ENCODE results near the gene ASPHD2. TPM values are rescaled to one million over a fixed set of nuclear protein-coding genes. Genes with fewer than 3 reads are reported as not detected.
A peak's percentile ranks its signal among the peaks of the same experiment; 100 is the strongest.
"Not testable (repeated sequence)": the region's sequence is repeated elsewhere in the genome, so short reads cannot be mapped to it uniquely, and the experiment has no call there.

ASPHD2 gene
- total RNA-seq, 2 donors from 2014 or later = 13.2 to 20.2 TPM

DNA sequence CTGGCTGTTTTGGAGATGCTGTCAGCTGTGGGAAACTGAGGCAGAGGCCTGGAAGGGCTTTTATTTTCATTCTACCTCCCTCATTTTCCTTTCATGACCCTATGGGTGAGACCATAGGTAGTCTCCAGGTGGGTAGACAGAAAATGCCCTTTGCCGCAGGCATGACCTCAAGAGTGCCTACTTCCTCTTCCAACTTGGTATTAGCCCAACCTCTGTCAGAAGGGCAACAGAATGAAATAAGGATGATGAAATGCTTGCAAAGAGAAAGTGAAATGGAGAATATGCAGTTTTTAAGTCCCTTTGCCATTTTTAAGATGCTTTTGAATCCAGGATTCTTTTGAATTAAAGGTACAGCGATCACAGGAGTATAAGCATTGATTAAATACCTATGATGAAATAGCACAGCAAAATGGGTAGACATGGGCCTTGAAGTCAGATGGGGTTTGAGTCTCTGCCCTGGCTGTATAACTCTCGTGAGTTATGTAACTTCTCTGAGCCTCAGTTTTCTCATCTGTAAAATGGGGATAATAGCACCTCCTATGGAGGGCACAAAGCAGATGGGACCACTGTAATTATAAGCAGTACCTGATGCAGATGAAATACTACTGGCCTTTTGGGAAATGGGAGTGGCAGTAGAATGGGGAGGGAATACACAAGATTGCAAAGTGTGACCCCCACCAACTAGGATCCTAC, 3.7 kb downstream of the ASPHD2 start:
- Mint-ChIP-seq H3K27ac (no peak overlapping the region), H3K27me3 (no peaks in the 10 kb centered on the region), H3K4me1 (peaks cover 32% of the 10 kb centered on the region), H3K4me3 (peak overlapping the region; percentile 91), H3K36me3 (ENCODE audit: low read depth) (peaks cover 69% of the 10 kb centered on the region), H3K9me3 (no peaks in the 10 kb centered on the region)
- ATAC-seq (replicated peaks) = no peak

DNA sequence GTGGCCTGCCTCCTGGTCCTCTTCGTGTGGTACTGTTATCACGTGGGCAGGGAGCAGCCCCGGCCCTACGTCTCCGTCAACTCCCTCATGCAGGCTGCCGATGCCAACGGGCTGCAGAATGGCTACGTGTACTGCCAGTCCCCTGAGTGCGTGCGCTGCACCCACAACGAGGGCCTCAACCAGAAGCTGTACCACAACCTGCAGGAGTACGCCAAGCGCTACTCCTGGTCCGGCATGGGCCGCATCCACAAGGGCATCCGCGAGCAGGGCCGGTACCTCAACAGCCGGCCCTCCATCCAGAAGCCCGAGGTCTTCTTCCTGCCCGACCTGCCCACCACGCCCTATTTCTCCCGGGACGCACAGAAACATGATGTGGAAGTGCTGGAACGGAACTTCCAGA, 4.7 kb downstream of the ASPHD2 start:
- Mint-ChIP-seq H3K9me3 (no peaks in the 10 kb centered on the region), H3K4me1 (peaks cover 32% of the 10 kb centered on the region), H3K27ac (no peak overlapping the region), H3K36me3 (ENCODE audit: low read depth) (peaks cover 69% of the 10 kb centered on the region), H3K4me3 (no peak overlapping the region), H3K27me3 (no peaks in the 10 kb centered on the region)
- no peak for ATAC-seq (replicated peaks)

DNA sequence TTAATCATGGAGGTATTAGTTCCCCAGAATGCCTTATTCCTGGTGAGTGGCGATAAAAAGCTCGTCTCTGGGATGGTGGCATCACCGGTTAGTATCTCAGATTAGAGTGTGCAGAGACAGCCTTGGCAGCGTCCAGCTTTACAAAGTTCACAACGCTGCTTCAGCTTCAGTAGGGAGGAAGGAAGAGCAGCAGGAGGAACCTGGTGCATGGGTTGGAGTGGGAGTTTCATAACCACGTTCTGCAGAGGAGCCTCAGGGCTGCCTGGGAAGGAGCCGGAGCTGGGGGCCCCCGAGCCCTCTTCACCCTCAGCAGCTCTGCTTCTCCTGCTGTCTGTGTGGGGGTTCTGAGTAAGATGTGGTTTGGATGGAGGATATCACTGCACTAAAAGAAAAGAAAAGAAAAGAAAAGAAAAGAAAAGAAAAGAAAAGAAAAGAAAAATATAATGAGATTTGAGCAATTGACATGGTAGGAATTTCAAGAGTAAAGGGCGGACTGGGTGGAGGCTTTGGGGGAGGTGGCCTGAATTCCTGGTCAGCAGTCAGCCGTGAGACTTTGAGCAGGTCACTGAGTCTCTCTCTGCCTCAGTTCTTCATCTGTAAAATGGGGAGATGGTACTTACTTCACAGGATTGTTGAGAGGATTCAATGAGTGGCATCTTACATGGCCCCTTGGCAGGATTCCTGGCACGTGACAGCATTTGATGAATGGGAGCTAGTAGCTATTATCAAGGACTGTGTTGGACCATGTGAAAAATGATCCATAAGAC, 6.5 kb downstream of the ASPHD2 start:
- Mint-ChIP-seq H3K27me3 (no peaks in the 10 kb centered on the region), H3K4me3 (peak overlapping the region; percentile 36), H3K4me1 (peaks cover 27% of the 10 kb centered on the region), H3K9me3 (no peaks in the 10 kb centered on the region), H3K36me3 (ENCODE audit: low read depth) (peaks cover 62% of the 10 kb centered on the region), H3K27ac (no peak overlapping the region)
- no peak for ATAC-seq (replicated peaks)

DNA sequence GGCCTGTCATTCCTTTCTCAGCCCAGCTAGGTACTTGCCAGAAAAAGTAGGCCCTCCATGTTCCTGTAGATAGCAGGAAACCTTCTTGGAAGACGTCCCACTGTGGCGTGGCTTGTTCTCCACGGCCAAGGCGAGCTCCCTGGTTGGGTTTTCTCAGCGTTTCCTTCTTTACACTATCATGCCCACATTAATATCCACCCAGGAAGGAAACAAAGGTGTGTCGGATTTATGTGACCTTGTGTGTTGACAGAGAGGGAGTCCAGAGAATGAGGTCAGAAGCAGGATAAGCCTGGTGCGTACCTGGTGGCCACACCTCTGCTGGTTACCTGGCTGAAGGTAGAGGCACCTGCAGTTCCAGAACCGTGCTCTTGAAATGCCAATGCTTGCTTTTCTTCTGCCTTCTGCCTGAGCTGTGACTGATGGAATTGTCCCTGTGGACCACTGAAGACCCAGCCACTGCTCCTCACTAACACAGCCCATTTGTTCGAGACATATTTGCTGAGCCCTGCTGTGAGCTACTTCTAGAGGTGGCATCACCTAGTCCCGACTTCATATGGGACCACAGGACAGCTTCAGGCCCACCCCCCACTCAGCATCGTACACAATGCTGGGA, 7.9 kb downstream of the ASPHD2 start:
- no peak for ATAC-seq (replicated peaks)
- Mint-ChIP-seq H3K36me3 (ENCODE audit: low read depth) (peaks cover 55% of the 10 kb centered on the region), H3K9me3 (no peaks in the 10 kb centered on the region), H3K4me3 (no peak overlapping the region), H3K27me3 (no peaks in the 10 kb centered on the region), H3K27ac (no peak overlapping the region), H3K4me1 (peaks cover 25% of the 10 kb centered on the region)

GRCh38 chr22:26437694-26438392, 8.8 kb downstream of the ASPHD2 start:
- Mint-ChIP-seq H3K4me3 (no peak overlapping the region), H3K4me1 (peaks cover 25% of the 10 kb centered on the region), H3K9me3 (no peaks in the 10 kb centered on the region), H3K36me3 (ENCODE audit: low read depth) (peaks cover 59% of the 10 kb centered on the region), H3K27me3 (no peaks in the 10 kb centered on the region), H3K27ac (no peak overlapping the region)
- no peak for ATAC-seq (replicated peaks)

DNA sequence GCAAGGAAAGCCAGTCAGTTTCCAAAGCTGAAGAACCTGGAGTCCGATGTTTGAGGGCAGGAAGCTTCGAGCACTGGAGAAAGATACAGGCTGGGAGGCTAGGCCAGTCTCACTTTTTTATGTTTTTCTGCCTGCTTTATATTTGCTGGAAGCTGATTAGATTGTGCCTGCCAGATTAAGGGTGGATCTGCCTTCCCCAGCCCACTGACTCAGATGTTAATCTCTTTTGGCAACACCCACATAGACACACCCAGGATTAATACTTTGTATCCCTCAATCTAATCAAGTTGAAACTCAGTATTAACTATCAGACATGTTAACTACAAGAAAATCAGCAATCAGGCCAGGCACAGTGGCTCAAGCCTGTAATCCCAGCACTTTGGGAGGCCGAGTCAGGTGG, 9.7 kb downstream of the ASPHD2 start:
- Mint-ChIP-seq H3K36me3 (ENCODE audit: low read depth) (peaks cover 59% of the 10 kb centered on the region), H3K4me1 (peaks cover 25% of the 10 kb centered on the region)
- ATAC-seq (replicated peaks); H3K27me3 Mint-ChIP-seq; H3K9me3 Mint-ChIP-seq; H3K4me3 Mint-ChIP-seq; H3K27ac Mint-ChIP-seq: not testable (repeated sequence)

DNA sequence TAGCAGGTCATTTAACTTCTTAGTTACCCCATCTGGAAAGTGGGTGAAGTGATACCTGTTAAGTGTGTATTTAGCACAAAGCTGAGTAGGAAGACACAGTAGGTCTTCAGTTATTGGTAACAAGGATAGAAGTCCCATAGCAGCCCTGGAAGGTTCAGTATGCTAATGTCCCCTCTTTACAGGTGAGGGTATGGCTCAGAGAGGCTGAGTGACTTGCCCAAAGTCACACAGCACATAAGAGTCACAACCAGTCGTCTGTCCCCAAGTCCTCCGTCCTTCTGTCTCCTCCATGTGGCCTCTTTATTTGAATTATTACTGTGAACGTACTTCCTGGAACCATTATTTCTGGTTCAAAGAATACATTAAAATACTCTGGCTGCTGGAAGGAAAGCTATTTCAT, 10.5 kb downstream of the ASPHD2 start:
- Mint-ChIP-seq H3K36me3 (ENCODE audit: low read depth) (peaks cover 57% of the 10 kb centered on the region), H3K27ac (no peak overlapping the region), H3K4me1 (peaks cover 25% of the 10 kb centered on the region), H3K4me3 (no peak overlapping the region), H3K27me3 (no peaks in the 10 kb centered on the region), H3K9me3 (no peaks in the 10 kb centered on the region)
- no peak for ATAC-seq (replicated peaks)

- no peak for ATAC-seq (replicated peaks)
- peaks cover 35% of the 10 kb centered on the region for H3K36me3 Mint-ChIP-seq (ENCODE audit: low read depth)
- no peaks in the 10 kb centered on the region for H3K9me3 Mint-ChIP-seq
- no peak overlapping the region for H3K27ac Mint-ChIP-seq
- H3K27me3 Mint-ChIP-seq = no peaks in the 10 kb centered on the region
- peaks cover 7% of the 10 kb centered on the region for H3K4me1 Mint-ChIP-seq
- H3K4me3 Mint-ChIP-seq = no peak overlapping the region
Measured at GRCh38 chr22:26442086-26442756, 13.2 kb downstream of the ASPHD2 start.

DNA sequence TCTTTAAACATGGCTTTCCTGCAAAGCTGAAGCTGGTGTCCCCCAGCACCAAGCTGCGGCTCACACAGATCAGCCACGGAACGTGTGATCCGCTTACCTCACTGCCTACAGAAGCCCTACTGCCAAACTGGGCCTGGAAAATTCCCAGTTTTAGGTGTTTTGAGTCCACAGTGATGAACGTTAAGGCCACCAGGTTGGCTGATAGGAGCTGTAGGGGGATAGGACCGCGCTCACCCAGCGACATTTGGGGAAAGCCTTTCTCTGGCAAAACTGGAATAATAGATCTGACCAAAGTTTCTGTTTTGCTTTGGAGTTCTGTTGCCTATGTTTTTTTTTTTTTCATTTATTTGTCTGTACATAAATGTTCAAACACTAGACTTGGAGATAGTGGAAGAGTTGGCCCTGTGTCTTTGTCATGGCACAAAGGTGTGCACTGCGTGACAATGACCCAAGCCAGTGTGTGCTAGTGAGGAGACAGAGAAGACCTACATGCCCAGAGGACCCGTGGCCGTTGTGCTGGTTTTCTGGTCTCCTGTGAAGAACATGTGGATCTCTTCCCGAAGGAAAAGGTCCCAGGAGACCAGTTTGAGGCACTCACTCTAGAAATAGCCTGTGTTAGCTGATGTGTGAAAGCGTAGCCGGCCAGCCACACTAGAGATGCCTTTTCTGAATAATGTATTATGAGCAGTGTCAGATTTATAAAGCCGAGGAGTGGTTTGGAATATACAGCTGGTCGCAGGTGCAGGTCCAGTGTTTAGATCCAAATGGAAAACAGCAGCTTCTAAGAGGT, 15.0 kb downstream of the ASPHD2 start:
- Mint-ChIP-seq H3K4me3 (no peak overlapping the region), H3K36me3 (ENCODE audit: low read depth) (peaks cover 34% of the 10 kb centered on the region), H3K27ac (no peak overlapping the region), H3K27me3 (no peaks in the 10 kb centered on the region), H3K4me1 (peaks cover 5% of the 10 kb centered on the region), H3K9me3 (no peaks in the 10 kb centered on the region)
- no peak for ATAC-seq (replicated peaks)

DNA sequence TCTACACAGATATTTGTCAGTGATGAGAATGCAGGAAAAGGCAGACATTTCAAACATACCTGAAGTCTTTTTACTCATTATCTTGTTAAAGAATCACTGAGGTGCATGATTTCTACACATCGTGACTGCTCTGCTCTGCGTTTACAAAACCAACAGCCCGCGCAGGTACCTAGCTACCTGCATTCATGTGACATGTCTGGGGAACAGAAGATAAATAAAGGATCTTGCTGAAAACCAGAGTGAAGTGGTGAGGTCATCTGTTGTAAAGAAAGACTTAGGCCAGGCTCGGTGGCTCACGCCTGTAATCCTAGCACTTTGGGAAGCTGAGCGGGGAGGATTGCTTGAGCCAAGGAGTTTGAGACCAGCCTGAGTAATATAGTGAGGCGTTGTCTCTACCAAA, 15.7 kb downstream of the ASPHD2 start:
- no peak overlapping the region for H3K27ac Mint-ChIP-seq
- no peaks in the 10 kb centered on the region for H3K9me3 Mint-ChIP-seq
- H3K36me3 Mint-ChIP-seq (ENCODE audit: low read depth) = peaks cover 34% of the 10 kb centered on the region
- no peak for ATAC-seq (replicated peaks)
- no peaks in the 10 kb centered on the region for H3K27me3 Mint-ChIP-seq
- no peak overlapping the region for H3K4me3 Mint-ChIP-seq
- H3K4me1 Mint-ChIP-seq = peaks cover 5% of the 10 kb centered on the region

DNA sequence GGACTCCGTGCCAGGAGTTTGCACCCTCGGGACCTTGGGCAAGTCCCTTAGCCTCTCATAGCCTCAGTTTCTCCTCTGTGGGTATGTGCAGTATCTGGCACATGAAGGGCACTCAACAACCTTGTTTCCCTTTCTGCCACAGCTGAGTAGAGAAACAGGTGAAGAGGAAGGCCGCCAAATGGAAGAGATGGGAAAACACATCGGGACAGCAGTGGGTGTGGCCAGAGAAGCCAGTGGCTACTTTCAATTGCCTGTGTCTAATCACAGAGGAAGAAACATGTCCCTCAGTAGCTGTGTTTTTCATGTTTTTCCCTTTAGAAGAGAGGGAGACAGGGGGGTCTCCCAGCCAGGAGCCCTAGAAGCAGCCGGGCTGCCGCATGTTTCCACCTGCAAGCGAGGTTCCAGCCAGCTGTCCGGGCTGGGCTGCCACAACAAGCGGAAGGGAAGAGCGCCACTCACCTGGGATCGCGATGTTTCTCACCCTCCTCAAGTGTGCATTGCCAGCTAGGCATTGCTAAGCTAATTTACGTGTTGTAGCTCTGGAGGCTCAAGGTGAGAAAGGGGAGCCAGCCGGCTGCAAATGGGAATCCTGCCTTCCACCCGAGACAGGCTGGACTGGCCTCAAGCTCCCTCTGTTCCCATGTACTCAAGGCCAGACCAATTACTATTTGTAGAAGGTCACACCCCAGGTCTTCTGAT, 16.7 kb downstream of the ASPHD2 start:
- Mint-ChIP-seq H3K27ac (no peak overlapping the region), H3K4me1 (peaks cover 5% of the 10 kb centered on the region), H3K9me3 (no peaks in the 10 kb centered on the region), H3K4me3 (no peak overlapping the region), H3K36me3 (ENCODE audit: low read depth) (peaks cover 34% of the 10 kb centered on the region), H3K27me3 (no peaks in the 10 kb centered on the region)
- ATAC-seq (replicated peaks) = no peak

- Mint-ChIP-seq H3K4me3 (no peak overlapping the region), H3K4me1 (peaks cover 5% of the 10 kb centered on the region), H3K27ac (peak overlapping the region; percentile 74), H3K36me3 (ENCODE audit: low read depth) (peaks cover 37% of the 10 kb centered on the region), H3K9me3 (no peaks in the 10 kb centered on the region), H3K27me3 (no peaks in the 10 kb centered on the region)
- no peak for ATAC-seq (replicated peaks)
Measured at GRCh38 chr22:26446808-26447515, 17.9 kb downstream of the ASPHD2 start.

Measured in activated T-helper 17 cell treated with anti-CD3 and anti-CD28 coated beads, Interleukin-2, amount 50 U/mL, for 72 hours (primary cell).